ENCODE results near the gene F3. TPM values are rescaled to one million over a fixed set of nuclear protein-coding genes. Genes with fewer than 3 reads are reported as not detected.

F3 gene
- total RNA-seq, 1 donor from 2014 or later = 0.40 TPM

DNA sequence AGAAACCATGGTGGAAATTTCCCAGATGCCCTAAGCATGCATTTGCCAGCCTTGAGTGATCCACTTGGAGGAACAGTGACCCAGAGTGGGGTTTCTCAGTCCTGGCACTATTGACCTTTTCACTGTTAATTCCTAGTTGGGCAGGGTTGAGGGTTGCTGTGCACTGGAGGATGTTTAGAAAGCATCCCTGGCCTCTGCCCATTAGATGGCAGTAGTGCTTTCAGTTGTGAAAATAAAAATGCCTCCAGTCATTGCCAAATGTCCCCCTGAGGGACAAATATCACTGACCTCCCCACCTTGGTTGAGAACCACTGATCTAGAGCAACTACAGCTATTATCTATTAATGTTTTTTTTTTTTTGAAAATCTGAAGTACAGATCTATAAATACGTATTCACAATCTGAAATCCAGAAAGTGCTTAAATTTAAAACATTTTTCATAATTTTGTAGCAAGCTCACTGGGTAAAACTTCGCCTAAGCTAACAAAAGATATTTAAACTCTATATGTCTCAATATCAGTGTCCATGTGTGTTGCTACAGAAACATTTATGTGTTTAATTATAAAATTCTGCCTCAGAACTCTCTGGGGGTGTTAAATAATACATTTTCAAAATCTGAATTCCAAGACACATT lies 27.3 kb downstream of the F3 start:
- no peak overlapping the region for H3K27ac Mint-ChIP-seq
- intact Hi-C loops (cut with micrococcal nuclease) = loop anchor here (1.0 kb wide), 1 partner anchor 292 kb away; no protein-coding TSS in a partner anchor
- TF ChIP-seq, protein P1, sequence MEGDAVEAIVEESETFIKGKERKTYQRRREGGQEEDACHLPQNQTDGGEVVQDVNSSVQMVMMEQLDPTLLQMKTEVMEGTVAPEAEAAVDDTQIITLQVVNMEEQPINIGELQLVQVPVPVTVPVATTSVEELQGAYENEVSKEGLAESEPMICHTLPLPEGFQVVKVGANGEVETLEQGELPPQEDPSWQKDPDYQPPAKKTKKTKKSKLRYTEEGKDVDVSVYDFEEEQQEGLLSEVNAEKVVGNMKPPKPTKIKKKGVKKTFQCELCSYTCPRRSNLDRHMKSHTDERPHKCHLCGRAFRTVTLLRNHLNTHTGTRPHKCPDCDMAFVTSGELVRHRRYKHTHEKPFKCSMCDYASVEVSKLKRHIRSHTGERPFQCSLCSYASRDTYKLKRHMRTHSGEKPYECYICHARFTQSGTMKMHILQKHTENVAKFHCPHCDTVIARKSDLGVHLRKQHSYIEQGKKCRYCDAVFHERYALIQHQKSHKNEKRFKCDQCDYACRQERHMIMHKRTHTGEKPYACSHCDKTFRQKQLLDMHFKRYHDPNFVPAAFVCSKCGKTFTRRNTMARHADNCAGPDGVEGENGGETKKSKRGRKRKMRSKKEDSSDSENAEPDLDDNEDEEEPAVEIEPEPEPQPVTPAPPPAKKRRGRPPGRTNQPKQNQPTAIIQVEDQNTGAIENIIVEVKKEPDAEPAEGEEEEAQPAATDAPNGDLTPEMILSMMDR (IDR thresholded peaks at IDR 0.05) = no peak
- H3K9me3 Mint-ChIP-seq = no peaks in the 10 kb centered on the region
- no peak for ATAC-seq (ENCODE audit: low read depth)
- CTCF ChIA-PET = interaction anchor here (1.1 to 6.3 kb wide), 2 partner anchors 284 to 291 kb away, joined by 3 to 39 read pairs; no protein-coding TSS in a partner anchor
- H3K4me3 Mint-ChIP-seq = no peak overlapping the region
- no peak for DNase-seq
- H3K27me3 Mint-ChIP-seq = no peaks in the 10 kb centered on the region
- POLR2A ChIA-PET = no interaction called here
- H3K4me1 Mint-ChIP-seq = no peaks in the 10 kb centered on the region
- H3K36me3 Mint-ChIP-seq (ENCODE audit: low read depth) = peaks cover 33% of the 10 kb centered on the region

DNA sequence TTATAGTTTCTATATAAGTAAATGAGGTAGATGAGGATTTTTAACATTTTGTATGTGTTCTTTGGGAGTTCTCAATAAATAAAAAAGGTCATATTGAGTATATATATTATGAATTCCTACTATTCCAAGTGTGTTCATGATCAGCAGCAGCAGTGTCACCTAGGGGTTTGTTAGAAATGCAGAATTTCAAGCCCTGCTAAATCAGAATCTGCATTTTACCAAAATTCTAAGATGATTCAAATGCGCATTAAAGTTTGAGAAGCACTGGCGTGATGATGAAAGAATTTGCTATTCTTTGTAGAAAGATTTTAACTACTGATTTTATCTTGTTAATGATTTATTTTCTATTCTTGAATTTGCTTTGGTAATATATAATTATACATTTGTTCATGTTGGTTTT lies 28.7 kb downstream of the F3 start:
- no peak overlapping the region for H3K27ac Mint-ChIP-seq
- POLR2A ChIA-PET = no interaction called here

DNA sequence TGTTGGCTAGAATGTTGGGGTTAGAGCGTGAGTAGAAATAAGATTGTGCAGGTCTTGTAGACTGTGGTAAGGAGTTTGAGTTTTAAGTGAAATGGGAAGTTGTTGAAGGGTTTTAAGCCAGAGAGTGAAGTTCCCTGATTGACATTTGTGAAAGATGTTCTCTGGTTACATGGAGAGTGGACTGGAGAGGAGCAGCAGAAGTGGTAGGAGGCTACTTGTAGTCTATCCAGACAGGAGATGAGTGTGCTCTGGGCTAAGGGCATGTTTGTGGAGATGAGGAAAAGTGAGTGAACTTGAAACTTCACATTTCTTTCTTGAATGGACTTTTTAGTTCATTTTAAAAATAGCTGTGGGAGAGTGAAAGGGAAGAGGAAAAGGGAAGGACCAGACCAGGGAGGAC lies 37.0 kb downstream of the F3 start:
- POLR2A ChIA-PET = no interaction called here
- DNase-seq = no peak
- H3K4me3 Mint-ChIP-seq = no peak overlapping the region
- no peak for ATAC-seq (ENCODE audit: low read depth)
- H3K27ac Mint-ChIP-seq = no peak overlapping the region
- no peaks in the 10 kb centered on the region for H3K4me1 Mint-ChIP-seq
- H3K36me3 Mint-ChIP-seq (ENCODE audit: low read depth) = peaks cover 54% of the 10 kb centered on the region
- intact Hi-C loops (cut with micrococcal nuclease) = no loop called here
- CTCF ChIA-PET = no interaction called here
- H3K9me3 Mint-ChIP-seq = no peaks in the 10 kb centered on the region
- H3K27me3 Mint-ChIP-seq = no peaks in the 10 kb centered on the region
- TF ChIP-seq, protein P1 (IDR thresholded peaks at IDR 0.05) = no peak

More for the DNA sequence above, 28.7 kb downstream of the F3 start:
- H3K36me3 Mint-ChIP-seq (ENCODE audit: low read depth) = peaks cover 37% of the 10 kb centered on the region
- intact Hi-C loops (cut with micrococcal nuclease) = no loop called here
- no peaks in the 10 kb centered on the region for H3K27me3 Mint-ChIP-seq
- TF ChIP-seq, protein P1 (IDR thresholded peaks at IDR 0.05) = no peak
- DNase-seq = no peak
- H3K9me3 Mint-ChIP-seq = no peaks in the 10 kb centered on the region
- no peak for ATAC-seq (ENCODE audit: low read depth)
- H3K4me3 Mint-ChIP-seq = no peak overlapping the region
- CTCF ChIA-PET = interaction anchor here (1.2 to 6.3 kb wide), 2 partner anchors 31 to 293 kb away, joined by 4 to 39 read pairs; no protein-coding TSS in a partner anchor
- no peaks in the 10 kb centered on the region for H3K4me1 Mint-ChIP-seq

DNA sequence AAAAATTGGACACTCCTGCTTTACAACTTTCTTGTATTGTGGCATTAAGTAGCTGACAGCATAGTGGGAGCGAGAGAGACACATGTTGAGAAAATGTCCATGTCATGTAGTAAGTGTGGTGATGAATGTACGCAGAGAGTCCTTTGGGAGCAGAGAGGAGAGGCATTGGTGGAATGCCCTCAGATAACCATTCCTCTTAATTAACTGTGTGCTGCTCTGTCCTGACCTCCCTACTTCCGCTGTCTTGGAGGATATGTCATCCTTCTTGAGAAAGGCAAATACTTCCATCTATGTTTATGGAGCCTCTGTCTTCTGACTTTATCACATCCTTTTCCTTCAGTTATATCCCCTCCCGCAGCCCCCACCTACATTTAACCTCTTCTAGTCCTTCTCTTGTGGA lies 38.4 kb downstream of the F3 start:
- DNase-seq (no peak), ATAC-seq (ENCODE audit: low read depth) (no peak)
- no peak overlapping the region for H3K4me3 Mint-ChIP-seq
- no peaks in the 10 kb centered on the region for H3K27me3 Mint-ChIP-seq
- CTCF ChIA-PET = no interaction called here
- POLR2A ChIA-PET = no interaction called here
- peaks cover 56% of the 10 kb centered on the region for H3K36me3 Mint-ChIP-seq (ENCODE audit: low read depth)
- intact Hi-C loops (cut with micrococcal nuclease) = no loop called here
- TF ChIP-seq, protein P1 (IDR thresholded peaks at IDR 0.05) = no peak
- H3K27ac Mint-ChIP-seq = no peak overlapping the region
- no peaks in the 10 kb centered on the region for H3K4me1 Mint-ChIP-seq
- no peaks in the 10 kb centered on the region for H3K9me3 Mint-ChIP-seq

DNA sequence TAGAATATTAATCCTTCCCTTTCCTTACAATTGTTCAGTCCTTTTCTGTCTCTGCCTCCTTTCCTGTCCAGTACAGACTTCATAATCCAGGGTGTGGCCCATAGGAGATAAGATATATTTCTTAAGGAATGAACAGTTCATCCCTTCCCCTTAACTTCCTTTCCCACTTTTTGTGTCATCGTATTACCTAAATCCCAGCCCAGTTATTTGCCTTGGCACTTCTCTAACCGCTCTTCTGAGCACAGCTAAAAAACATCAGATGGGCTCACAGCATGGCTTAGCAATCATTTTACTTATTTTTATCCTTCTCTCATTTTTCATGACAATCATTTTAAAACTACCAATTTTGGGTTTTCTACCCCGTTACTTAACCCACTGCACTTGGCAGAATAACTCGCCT lies 39.6 kb downstream of the F3 start:
- Mint-ChIP-seq H3K36me3 (ENCODE audit: low read depth) (peaks cover 54% of the 10 kb centered on the region), H3K27ac (no peak overlapping the region), H3K9me3 (no peaks in the 10 kb centered on the region), H3K4me1 (no peaks in the 10 kb centered on the region), H3K27me3 (no peaks in the 10 kb centered on the region), H3K4me3 (no peak overlapping the region)
- no peak for DNase-seq
- intact Hi-C loops (cut with micrococcal nuclease) = no loop called here
- ATAC-seq (ENCODE audit: low read depth) = no peak
- ChIA-PET POLR2A (no interaction called here), CTCF (no interaction called here)
- TF ChIP-seq, protein P1 (IDR thresholded peaks at IDR 0.05) = no peak

Measured in activated B cell treated with CpG ODN at 0.5 μM for 24 hours (primary cell).